SHP77 treated with DMSO at 0.1 percent for 48 hours (cell line): ENCODE results near the gene HMGCLL1.

Experiments
- DNase-seq: peaks from one replicate; lab custom pipeline; 2025; lab: John Stamatoyannopoulos, UW

The HMGCLL1 gene

GRCh38 chr6:55531496-55531895, 47.5 kb downstream of the HMGCLL1 start:
- DNase-seq = no peak

DNA sequence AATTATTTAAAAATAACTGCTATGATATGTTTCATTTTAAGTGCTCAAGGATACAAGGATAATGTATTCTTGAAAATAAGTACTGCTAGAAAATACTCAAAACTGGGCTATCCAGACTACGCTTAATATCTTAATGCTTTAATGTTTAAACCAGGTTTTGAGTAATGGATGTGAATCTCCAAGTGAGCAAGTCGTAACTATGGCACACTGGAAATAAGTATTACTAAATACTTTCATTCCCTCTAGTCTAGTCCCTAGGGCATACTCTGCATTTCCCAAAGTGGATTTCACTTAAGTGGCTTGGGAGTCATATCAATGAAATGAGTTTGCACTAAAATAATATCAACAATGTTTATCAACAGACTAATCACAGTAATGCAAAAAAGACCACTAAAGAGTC, 48.1 kb downstream of the HMGCLL1 start:
- no peak for DNase-seq

DNA sequence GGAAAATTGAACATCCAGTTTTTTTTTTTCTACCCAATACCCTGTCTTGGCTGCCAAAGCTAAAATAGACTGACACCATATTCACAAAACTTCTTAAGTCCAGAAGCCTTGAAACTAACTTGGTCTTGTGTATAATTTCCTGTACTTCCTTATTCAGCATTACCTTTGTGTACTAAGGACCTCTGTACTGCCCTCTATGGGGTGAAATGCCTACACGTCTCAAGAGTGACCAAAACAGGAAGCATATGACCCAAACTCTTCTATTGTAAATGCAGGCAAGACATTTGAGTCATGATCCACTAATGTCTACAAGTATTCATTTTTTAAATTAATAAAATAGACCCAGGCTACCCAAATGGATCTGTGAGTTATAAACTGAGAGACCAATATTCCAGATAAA, 50.4 kb downstream of the HMGCLL1 start:
- no peak for DNase-seq

DNA sequence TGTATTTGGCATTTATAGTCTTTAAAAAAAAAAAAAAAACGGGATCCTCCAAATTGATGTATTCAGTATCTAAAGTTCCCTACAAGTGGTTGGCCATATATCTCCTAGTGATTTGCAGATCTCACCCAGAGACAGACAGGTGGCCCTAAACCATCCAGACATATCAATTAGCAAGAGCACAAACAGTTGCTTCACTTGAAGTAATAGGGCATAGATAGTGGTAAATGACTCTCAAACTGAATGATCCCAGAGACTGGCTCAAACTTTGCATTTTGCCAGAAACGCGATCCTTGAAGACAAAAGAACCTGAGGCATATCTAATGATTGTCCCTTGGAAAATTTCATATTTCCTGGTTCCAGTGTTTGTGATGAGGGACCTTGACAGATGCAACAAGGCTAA, 54.6 kb downstream of the HMGCLL1 start:
- no peak for DNase-seq

GRCh38 chr6:55518529-55519060, 60.4 kb downstream of the HMGCLL1 start:
- no peak for DNase-seq

- DNase-seq = no peak
These were observed 62.3 kb downstream of the HMGCLL1 start for GRCh38 chr6:55516736-55517135.

- DNase-seq = no peak
These were observed 66.1 kb downstream of the HMGCLL1 start for GRCh38 chr6:55512904-55513303.

DNA sequence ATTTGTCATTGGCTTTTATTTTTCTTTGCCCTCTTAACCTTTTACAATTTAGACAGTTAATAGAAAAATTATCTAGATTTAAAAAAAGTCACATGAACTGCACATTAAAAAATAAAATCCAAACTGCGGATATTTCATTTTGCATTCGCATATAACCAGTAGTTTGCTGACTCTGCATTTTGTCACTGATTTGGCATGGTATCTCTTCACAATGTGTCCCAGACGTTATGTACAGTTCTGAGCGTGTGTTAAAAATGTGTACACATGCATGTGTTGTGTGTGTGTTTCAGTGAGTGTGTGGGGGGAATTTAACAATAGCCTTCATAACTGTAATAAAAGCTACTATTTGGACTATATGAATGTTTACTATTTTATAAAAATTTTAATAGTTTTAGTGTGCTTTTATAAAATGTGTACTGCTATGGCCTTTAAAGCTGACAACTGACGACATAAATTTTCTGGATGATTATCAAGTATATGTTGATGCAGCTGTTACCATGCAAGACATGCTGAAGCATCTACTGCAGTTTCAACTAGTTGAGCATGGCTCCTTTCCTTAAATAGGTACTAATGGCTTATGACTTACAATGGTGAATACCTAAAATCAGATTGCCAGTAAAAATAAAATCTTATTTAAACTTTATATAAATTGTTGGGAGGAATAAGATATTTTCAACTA, 67.7 kb downstream of the HMGCLL1 start:
- no peak for DNase-seq

DNA sequence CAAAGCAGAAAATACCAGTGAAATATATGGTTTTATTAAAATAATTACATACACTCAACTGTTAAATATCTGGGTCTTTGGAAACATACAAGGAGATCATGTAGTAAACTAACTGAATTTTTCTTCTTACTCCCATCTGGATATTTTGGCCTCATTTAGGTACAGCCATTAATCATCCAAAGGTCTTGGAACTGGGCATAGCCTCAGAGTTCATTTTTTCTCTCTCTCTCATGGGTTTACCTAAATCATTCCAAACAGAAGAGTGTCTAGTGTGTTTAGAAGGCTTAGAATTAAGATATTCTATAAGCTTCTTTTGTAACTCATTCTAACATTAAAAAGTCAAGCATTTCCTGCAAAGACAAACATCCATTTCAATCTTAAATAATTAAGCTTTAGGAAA, 79.4 kb downstream of the HMGCLL1 start:
- no peak for DNase-seq

DNA sequence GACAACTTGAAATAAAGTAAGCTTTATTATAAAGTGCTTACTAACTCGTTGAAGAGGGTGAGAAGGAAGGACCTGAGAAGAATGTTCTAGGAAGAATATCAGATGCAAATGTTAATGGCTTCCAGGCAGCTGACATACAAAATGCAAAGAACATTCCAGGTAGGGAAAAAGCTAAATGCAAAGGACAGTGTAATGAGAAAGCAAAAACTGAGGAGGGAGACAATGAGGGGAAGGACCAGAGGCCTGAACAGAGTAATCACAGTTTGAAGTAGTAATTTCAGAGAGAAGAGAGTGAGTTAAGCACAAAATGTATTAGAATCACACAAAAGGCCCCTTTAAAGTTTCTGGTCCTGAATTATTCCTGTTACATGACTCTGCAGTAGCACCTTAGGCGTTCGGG, 81.3 kb downstream of the HMGCLL1 start:
- DNase-seq = no peak

GRCh38 chr6:55496201-55496600, 82.8 kb downstream of the HMGCLL1 start:
- DNase-seq = no peak

GRCh38 chr6:55495277-55495676, 83.7 kb downstream of the HMGCLL1 start:
- no peak for DNase-seq

- no peak for DNase-seq
These were observed 84.6 kb downstream of the HMGCLL1 start for GRCh38 chr6:55494411-55494810.

GRCh38 chr6:55492259-55492658, 86.7 kb downstream of the HMGCLL1 start:
- DNase-seq = no peak

GRCh38 chr6:55490871-55491270, 88.1 kb downstream of the HMGCLL1 start:
- no peak for DNase-seq

GRCh38 chr6:55474382-55474781, 104.6 kb downstream of the HMGCLL1 start:
- DNase-seq = no peak

- no peak for DNase-seq
These were observed 105.3 kb downstream of the HMGCLL1 start for GRCh38 chr6:55473722-55474121.

DNA sequence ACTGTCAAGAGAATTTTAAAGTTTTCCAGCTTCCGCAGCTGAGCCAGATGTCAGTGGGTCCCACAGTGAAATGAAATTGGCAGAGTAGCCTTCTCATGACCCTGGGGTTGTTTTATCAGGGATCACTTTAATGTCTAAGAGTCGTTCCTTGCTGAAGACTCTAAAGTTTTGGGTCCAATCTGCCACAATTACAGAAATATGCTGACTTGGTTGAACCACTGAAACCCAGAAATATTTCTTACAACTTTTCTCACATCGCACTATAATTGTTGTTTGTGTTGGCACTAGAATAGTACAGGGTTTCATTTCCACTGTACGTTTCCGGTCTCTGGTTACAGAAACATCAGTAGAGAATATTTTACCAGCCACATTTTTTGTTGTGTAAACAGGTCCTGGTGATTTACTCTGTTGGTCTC, 109.0 kb downstream of the HMGCLL1 start:
- no peak for DNase-seq

DNA sequence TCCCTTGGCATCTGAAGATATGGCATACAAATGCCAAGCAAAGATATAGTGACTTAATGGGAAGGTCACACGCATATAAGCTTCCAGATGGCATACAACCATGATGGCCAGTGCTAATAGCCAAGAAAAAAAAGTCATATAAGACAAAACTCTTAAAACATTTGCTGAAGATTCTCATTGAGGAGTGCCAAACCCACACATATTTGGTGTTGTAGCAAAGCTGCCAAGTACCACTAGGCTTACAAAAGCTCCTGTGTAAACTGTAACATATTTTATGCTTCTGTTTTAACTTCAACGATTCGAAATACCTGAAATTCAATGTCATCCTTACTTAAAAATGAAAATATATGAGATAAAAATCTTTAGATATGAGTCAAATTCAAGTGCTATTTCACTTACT, 123.0 kb downstream of the HMGCLL1 start:
- no peak for DNase-seq

DNA sequence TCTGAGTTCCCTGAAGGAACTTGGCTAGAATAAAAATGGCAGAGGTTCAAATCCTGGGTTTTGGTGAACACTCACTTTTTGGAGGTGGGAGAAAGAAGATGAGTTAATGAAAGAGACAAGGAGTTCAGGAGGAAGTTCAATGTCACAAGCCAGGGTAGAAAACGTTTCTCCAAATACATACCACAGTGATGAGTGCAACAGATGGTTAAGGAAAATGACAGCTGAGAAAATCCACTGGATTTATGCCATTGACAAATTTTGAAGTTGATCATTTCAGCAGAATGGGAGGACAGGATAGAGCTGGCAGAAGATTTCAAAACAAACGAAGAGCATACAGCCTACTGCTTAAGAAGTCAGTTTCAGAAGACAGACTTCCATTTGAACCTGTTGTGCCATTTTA, 129.0 kb downstream of the HMGCLL1 start:
- DNase-seq = no peak

DNA sequence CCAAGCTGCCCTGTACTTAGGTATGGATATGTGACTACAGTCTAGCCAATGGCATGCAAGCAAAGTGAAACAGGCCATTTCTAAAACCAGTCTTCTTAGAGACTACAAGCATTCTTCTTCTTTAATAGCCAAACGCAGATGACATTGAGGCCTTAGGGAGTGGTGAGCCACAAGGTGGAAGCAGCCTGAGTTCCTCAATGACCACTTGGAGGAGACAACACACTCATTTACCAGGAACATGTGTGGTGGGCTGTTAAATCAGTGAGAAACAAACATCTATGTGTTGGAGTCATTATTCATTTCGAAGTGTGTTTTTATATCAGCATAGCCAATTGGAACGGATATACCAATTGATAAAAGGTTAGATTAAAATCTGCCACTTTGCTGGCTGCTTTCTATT, 129.8 kb downstream of the HMGCLL1 start:
- DNase-seq = no peak

DNA sequence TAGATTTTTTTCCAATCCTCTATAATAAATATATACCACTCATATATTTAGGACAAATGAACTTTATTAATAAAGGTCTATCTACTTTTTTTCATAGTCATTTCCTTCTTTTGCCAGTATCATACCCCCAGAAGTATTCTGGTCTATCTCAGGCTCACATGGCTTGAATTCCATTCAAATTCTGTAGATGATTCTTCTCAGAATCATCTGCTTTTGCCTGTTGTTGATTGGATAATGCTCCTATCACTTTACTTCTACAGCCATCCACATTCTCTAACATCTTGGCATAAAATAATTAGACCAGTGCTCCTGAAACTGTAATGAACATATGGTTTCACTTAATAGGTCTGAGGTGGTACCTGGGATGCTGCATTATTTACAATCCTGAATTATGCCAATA, 130.5 kb downstream of the HMGCLL1 start:
- DNase-seq = no peak

- no peak for DNase-seq
These were observed 131.1 kb downstream of the HMGCLL1 start for GRCh38 chr6:55447891-55448290.

DNA sequence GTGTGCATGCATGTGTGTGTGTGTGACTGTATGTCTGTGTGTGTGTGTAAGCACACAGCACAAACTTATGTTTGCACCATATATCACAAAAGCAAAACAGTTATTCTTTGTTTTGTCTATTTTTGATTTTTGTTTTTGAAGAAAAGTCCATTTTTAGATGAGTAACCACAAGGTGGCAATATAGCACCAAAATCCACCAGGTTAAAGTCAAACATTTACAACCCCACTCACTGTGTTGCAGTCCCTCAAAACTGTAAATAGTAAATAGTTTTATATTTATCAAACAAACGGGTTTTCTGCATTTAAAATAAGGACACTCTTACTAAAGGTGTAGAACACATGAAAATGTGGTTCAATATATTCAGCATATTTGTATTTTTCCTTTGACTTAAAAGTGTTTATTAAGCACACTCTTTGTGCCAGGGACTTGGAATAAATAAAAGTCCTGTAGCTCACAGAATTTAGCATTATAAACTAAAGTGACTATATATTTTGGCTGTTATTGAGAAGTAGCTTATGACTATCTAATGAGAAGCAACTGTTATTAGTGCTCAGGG, 133.3 kb downstream of the HMGCLL1 start:
- no peak for DNase-seq
